A549 treated with AZD2906 at 1 μM for 4 hours (cell line): ENCODE results near the gene PLIN1. TPM values are rescaled to one million over a fixed set of nuclear protein-coding genes. Genes with fewer than 3 reads are reported as not detected.

Experiments used
- total RNA-seq: library from RNA; stranded (reverse); fragments of 200-300 nt; extraction: Qiagen RNA extraction; gene quantifications from 5 replicates; pipeline ENCODE4 v1.2.3, GENCODE V29; 2022

PLIN1 gene
- 0.06 to 0.11 TPM (median 0.09 TPM) in 5 replicates for total RNA-seq

GRCh38 chr15:89679212-89679611 is at the start of gene PLIN1:
Gene PLIN1 (minus strand): TSS chr15:89679367. CDS start chr15:89677489, 1,878 bp downstream.

GRCh38 chr15:89690276-89691218 is 11.4 kb upstream of the PLIN1 start, which contains the start of the genes PEX11A and WDR93:
Gene PEX11A (minus strand): TSS chr15:89690754. CDS start chr15:89690632, 122 bp downstream.
Gene WDR93 (plus strand): TSS chr15:89690811. CDS start chr15:89701747, 10,936 bp downstream.

GRCh38 chr15:89654847-89655805 is 24.0 kb downstream of the PLIN1 start, which contains the start of gene KIF7:
Gene KIF7 (minus strand): TSS chr15:89655467. CDS start chr15:89652930, 2,537 bp downstream.

Other genes starting within 250 kb of the PLIN1 start
- 37.6 to 51.2 TPM (median 44.0 TPM) in 5 replicates for gene RHCG, start 182.8 kb downstream of the PLIN1 start, total RNA-seq
- gene TICRR, start 103.9 kb downstream of the PLIN1 start, total RNA-seq, result 10.5 to 12.4 TPM (median 11.6 TPM) in 5 replicates
- 3.4 to 5.1 TPM (median 4.1 TPM) in 5 replicates for gene KIF7, start 23.9 kb downstream of the PLIN1 start, total RNA-seq
- gene PEX11A, start 11.4 kb upstream of the PLIN1 start, total RNA-seq, result 7.2 to 9.8 TPM (median 9.5 TPM) in 5 replicates
- gene WDR93, start 11.4 kb upstream of the PLIN1 start, total RNA-seq, result 0.13 to 0.25 TPM (median 0.21 TPM) in 5 replicates
- gene MESP1, start 71.9 kb upstream of the PLIN1 start, total RNA-seq, result 1.1 to 7.5 TPM (median 5.5 TPM) in 5 replicates
- 0.09 to 0.83 TPM (median 0.40 TPM) in 5 replicates for gene MESP2, start 97.0 kb upstream of the PLIN1 start, total RNA-seq
- gene ANPEP, start 135.5 kb upstream of the PLIN1 start, total RNA-seq, result 71.2 to 93.4 TPM (median 77.9 TPM) in 5 replicates
- gene AP3S2, start 214.6 kb upstream of the PLIN1 start, total RNA-seq, result 35.5 to 75.6 TPM (median 35.6 TPM) in 5 replicates
- gene ARPIN, start 233.6 kb upstream of the PLIN1 start, total RNA-seq, result 9.6 to 12.7 TPM (median 12.2 TPM) in 5 replicates